ENCODE results near the gene YAF2. TPM values are rescaled to one million over a fixed set of nuclear protein-coding genes. Genes with fewer than 3 reads are reported as not detected.
"Not testable (repeated sequence)": the region's sequence is repeated elsewhere in the genome, so short reads cannot be mapped to it uniquely, and the experiment has no call there.

YAF2 gene
- total RNA-seq, 1 donor from 2014 or later: 14.3 TPM

DNA sequence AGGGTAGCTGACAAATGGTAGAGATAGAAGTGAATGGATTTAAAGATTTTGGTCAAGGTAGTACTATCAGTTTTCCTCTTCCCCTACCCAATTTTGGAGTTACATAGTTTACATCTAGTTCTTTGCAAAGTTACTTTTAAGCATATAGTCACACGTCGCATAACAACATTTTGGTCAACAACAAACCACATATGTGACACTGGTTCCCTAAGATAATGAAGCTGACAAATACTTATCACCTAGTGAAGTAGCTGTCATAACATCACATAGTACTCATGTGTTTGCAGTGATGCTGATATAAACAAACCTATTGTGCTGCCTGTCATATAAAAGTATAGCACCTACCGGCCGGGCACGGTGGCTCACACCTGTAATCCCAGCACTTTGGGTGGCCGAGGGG, 45.4 kb downstream of the YAF2 start:
- DNase-seq: no peak

DNA sequence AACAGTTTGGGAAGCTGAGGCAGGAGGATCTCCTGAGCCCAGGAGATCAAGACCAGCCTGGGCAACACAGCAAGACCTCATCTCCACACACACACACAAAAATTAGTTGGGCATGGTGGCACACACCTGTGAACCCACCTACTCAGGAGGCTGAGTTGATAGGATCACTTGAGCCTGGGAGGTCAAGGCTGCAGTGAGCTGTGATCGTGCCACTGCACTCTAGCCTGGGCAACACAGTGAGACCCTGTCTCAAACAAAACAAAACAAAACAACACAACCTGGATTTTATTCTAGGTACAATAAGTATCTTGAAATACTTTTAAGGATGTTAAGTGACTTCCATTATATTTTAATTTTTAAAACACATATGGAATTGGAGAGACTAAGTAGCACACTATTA, 45.8 kb downstream of the YAF2 start:
- no peak for DNase-seq

DNA sequence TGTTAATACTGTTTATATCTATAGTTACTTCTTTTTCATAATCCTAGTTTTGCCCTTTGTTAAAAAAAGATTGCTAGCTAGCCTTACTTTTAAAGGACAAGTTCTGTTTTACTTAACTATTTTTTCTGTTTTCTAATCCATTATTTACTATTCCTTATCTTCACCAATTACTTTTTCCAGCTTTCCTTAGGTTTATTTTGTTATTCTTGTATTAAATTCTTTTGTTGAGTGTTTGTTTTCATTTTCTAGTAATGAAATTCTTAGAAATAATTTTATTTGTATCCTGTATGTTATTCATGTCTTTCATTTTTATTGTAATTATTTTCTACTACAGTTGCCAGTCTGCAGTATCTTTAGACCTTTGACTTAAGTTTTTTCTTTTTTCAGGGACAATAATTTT, 47.7 kb downstream of the YAF2 start:
- no peak for DNase-seq

DNA sequence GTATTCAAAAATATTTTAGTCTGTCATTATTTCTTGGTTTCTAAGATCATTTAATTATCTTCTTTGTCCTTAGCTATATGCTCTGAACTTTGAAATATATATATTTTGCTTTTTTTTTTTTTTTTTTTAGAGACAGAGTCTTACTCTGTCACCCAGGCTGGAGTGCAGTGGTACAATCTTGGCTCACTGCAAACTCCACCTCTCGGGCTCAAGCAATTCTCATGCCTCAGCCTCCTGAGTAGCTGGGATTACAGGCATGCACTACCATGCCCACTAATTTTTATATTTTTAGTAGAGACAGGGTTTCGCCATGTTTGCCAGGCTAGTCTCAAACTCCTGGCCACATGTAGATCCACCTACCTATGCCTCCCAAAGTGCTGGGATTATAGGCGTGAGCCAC, 49.8 kb downstream of the YAF2 start:
- not testable (repeated sequence) for DNase-seq

DNA sequence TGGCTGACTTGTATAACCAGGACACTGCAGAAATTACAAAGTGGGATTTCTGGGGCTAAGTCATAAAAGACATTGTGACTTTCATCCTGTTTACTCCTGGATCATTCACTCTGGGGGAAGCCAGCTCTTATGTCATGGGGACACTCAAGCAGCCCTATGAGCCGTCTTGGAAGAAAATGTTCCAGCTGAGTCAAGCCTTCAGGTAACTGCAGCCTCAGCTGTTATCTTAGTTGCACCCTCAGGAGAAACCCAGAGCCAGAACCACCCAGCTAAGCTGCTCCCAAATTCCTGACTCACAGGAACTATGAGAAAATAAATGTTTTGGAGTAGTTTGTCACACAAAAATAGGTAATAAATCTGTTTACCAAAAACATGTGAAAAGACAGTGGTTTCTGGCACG, 50.2 kb downstream of the YAF2 start:
- no peak for DNase-seq

DNA sequence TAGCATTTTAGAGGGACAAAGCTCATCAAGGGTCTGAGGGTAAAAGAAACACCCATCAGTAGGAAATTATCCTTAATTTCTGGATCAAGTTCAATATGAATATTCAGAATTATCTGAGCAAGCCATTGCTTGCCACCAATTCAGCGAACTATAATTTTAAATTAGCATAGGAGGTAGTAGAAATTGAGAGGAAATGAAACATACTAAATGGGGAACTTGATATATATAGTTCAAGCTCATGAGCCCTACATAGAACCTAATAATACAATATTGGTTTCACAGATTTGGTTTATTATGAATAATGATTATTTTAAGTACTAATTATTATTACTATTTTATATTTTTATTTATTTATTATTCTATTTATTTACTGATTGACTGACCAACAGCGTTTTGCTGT, 51.3 kb downstream of the YAF2 start:
- DNase-seq: no peak

DNA sequence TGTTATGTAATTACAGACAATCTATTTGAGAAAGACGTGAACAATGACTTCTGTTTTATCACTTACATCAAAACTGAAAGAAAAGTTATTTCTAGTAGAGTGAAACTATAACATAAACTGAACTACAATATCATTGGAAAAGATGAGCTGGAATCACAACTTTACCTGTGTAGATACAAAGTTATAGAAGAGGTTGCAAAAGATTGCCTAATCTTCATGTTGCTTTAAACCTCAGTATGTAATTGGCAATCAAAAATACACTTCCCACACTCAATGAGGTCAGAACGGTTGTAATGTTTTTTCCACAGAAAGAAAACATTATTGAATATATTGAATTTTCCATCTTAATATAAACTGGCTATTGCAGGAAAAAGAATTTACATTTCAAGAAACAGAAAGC, 55.7 kb downstream of the YAF2 start:
- DNase-seq: no peak

DNA sequence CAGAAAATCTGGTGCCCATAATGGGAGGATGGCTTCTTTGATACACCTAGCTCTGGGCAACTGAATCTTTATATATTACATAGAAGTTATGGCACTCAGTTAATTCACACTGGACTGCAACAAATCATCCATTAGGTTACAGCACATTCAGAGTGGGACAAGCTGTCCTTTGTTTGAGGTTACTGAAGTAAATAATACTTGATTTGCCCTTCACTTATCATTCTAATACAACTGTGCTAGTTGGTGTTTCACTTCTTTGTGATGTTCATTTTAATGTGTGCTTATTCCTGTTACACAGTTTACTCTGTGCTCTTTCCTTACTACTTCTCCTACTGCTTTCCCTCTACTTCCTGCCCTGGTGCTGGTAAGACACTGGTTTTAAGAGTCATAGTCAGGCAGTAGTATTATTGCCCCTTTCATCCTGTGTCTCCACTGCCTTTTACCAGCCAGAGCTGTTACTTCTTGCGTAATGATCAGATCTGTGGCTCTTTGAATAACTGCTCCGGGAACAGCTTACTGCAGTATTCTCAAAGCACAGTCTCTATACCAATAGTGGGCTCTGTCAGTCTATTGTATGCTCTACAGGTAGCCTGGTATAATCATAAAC, 57.0 kb downstream of the YAF2 start:
- no peak for DNase-seq

DNA sequence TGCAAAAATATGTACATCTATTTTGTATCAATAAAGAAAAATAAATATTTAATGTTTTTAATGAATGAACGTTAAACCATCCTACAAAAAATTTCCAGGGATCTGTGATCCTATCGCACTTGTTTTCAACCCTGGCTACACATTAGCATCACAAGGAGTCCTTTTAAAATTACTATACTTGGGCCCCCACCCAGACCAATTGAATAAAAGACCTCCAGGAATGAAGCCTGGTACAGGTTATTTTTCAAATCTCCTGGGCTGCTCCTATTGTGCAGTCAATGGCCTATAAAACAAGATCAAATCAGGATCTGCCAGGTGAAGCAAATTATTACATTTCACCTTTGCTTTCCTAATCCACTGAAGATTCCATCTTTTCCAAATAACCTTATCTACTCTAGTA, 59.9 kb downstream of the YAF2 start:
- DNase-seq: no peak

DNA sequence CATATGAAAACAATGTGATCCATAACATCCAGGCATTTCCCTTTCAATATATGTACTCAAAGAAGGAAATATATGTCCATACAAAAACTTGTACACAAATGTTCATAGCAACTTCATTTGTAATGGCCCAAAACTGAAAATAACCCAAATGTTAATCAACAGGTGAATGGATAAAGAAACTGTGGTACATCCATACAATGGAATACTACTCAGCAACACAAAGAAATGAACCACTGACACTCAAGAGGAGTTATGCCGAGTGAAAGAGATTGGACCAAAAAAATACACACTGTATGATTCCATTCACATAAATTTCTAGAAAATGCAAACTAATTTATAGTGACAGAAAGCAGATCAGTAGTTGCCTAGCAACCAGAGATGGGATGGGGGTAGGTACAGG, 63.1 kb downstream of the YAF2 start:
- DNase-seq: no peak

DNA sequence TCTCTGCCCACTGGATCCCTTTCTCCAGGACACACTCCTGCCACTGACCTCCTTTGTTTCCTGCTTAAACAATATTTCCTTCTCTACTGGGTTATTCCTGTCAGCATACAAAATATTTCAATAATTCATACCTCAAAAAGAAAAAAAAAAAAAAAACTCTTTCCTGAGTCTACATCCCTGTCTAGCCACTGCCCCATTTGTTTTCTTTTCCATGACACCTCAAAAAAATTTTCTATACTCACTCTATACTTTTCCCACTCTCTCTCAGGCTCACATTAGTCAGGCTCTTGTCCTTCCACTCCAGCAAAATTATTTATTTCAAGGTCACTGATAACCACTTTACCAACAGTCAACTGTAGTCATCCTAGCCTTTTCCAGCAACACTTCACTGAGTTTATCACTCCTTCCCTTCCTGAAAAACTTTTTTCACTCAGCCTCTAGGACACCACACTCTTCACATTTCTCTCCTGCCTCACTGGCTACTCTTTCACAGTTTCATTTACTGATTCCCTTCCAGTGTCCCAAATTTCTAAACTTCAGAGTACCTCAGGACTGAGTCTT, 64.0 kb downstream of the YAF2 start:
- DNase-seq: no peak

DNA sequence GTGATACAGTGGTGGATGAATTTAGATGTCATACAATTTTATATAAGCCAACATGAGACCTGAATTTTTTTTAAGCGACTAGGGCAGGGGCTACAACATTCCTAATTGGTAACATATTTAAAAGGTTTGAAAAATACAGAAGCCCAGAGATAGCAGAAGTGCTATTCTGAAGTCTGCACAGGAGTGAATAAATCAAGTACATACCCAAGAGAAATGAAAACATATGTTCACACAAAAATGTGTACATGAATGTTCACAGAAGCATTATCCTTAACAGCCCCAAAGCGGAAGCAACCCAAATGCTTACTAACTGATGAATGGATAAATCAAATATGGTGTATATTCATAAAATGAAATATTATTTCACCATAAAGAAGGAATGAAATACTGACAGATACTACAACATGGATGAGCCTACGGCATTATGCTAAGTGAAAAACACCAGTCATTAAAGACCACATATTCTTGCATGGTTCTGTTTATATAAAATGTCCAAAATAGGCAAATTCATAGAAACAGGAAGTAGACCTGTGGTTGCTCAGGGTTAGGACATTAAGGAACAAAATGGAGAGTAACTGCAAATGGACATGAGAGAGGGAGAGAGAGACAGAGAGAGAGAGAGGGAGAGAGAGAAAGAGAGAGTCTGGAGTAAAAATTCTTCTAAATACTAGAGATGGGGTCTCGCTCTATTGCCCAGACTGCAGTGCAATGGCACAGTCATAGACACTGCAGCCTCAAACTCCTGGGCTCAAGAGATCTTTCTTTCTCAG, 65.4 kb downstream of the YAF2 start:
- DNase-seq: no peak

DNA sequence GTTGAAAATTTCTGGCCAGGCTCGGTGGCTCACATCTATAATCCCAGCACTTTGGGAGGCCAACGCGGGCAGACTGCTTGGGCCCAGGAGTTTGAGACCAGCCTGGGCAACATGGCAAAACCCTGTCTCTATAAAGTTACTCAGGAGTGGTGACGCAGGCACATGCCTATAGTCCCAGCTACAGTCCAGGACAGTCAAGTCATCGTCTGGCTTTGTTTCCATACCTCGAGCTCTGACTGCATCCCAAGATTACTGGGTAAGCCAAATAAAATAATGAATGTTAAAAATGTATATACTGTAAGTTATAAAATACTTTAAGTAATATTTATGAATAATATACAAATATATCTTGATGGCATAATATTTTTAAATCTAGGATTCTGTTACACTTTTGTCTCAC, 70.3 kb downstream of the YAF2 start:
- no peak for DNase-seq

DNA sequence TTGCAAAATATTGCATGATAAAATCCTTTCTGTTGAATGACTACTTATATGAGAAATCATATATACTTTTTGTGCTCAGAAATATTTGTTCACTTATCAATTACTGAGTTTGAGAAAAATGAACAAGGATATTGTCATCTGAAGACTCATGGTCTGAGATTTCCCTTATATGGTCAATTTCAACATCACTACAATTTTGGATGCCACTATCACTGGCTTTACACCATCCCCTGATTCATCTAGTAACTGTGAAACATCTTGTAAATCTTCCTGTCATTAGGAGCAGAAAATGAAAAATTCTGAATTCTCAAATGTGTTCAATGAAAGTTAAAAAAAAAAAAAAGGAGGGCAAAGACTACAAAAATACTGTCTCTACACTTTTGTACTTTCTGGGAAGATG, 71.5 kb downstream of the YAF2 start:
- DNase-seq: no peak

DNA sequence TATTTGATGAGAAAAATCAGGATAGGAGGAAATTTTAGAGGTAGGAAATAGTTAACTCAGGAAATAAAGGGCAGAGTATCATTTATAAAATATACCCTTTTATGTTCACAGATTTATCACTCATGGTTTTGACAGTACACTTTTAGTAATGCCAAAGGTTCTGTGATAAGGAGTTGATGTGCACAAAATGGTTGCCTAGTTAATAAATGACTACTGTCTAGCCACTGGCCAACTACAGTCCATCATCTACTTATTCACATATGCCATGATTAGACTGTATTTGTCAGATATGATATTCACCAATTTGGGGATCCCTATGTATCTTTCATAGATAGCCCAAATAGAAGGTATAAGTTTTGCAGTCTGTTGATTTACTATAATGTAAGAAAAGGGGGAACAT, 74.1 kb downstream of the YAF2 start:
- no peak for DNase-seq

DNA sequence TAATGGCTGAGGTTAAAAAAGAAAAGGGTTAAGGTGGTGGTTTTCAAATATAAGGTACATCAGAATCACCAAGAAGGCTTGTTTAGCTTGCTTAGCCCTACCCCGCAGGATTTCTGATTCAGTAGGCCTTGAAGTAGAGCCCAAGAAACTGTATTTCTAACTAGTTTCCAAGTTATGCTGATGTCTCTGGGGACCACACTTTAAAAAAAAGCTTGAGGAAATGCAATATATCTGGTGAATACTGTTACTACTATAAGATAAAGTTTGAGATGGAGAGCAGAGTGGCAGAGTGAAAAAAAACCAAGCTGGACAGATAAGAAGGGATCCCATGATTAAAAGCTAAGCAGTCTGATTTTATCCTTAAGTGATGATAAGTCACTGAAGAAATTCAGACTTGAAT, 75.1 kb downstream of the YAF2 start:
- DNase-seq: no peak

DNA sequence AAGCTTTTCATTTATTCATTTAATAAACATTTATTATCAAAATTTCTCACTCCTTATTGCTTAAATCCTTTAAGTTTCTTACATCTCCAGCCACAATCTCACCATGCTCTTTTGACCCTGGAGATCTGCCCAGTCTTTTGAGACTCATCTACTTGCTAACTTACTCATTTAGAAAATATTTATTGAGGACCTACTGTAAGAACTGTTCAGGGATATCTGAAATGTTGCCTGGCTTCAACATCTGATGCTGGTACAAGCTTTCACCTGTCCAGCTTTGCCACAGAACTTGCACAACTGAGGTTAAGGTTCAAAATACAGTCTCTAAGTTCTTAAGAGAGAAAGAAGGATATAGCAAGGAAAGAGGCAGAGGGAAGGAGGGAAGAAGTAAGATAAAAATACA, 75.9 kb downstream of the YAF2 start:
- no peak for DNase-seq

DNA sequence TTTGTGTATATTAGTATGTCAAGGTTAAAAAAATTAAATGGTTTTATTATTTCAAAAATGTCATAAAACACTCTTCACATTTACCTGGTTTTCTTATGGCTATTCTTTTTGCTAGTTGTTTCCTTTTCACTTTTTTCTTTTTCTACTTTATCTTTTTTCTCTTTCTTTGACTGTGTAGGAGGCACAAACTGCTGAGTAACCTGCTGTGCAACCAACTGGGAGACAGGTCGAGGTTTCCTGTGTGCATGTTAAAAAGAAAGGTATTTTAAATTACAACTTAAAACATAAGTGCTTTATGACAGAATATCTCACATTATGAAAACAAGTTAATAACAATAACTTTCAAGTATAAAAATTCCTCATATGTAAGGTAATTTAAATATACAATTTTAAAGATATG, 76.5 kb downstream of the YAF2 start:
- DNase-seq: no peak

DNA sequence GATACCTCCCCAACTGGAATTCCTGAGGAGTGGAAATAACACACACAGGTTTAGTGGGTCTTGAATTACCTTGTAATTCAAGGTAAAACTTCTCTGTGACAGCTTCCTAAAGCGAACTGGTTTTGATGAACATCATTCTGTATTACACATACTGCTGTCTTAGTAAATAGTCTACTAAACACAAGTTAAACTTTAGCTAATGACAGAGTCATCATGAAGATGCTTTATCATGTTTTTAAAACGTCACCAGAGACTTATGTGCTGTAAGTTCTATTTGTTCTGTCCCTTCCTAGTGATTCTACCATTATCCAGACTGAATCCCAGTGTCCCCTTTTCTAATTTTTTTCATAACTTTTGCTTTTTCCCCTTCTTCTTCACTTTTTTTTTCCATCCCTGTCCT, 81.8 kb downstream of the YAF2 start:
- no peak for DNase-seq

DNA sequence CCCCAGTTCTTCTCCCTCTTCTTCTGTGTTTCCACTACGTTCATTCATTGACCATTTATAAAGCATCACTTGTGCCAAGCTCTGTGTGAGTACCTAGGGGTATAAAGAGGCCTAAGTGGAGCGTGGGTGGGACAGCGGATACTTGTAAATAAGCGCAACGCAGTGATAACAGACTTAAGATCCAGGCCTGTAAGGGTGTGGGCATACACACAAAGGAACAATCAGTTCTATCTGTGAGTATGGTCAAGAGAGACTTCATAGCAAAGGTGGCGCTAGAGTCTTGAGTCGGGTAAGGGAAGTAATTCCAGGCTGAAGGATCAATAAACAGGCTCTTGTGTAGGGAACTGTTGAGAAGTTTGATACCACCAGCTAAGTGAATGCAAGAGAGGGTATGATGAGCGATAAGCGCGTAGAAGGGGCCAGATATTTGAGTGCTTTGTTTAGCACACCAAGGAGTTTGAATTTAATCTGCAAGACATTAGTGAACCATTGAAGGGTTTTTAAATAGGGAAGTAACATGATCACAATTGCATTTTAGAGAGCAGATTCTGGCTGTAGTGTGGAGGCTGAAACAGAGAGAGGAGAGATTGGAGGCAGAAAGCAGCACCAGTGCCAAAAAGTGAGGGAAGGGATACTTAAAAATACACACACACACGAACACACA, 92.4 kb downstream of the YAF2 start:
- no peak for DNase-seq

DNA sequence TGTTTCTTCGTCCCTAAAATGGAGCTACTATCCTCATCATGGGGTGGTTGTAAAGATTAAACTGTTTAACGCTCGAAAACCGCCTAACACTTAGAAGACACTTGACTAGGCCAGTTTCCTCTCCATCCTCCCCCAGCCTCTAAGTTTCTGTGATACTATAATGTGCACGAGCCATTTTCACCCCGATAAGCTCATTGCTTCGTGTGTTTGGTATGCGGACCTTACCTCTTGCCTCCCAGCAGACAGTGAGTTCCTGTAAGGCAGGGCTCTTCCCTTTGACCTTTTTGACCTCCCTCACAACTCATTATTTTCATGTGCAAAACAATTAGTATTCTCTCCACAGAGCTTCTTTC, 92.9 kb downstream of the YAF2 start:
- no peak for DNase-seq

DNA sequence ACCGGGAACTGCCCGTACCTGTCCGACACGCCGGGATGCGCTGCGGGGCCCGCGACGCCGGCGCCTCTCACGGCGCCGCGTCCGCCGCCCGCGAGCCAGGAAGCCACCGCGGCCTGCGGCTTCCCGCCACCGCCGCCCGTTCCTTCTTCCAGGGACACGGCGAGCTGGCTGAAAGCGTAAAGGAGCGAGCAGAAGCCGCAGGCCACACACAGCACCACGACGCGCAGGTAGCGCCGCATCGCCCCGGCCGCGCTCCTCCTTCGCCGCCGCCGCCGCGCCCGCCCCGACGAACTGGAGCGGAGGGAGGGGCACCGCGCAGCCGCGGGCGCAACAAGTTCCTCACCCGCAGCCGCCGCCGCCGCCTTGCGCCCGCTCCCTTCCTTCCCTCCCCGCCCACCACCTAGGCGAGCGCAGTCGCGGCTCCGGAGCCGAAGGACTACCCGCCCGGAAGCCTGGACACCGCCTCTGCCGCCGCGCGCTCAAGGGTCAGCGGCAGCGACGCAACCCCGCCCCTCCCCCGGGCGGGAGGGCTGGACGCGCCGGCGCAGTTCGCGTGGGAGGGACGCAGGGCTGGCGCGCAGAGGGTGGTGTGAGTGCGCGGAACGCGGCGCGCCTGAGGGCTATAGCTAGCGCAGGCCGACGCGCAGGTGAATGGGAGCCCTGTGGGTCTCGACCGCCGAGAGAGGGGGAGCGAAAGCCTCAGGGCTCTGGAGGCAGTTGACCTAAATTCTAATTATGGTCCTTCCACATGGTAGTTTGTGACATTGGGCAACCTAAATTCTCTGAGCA, 93.4 kb downstream of the YAF2 start, which contains the start of gene GXYLT1:
GXYLT1 (minus strand) TSS at position 467 of the 789 bp plus-strand sequence; CDS start at position 239, 228 bp downstream.
- DNase-seq: peak; percentile 80

DNA sequence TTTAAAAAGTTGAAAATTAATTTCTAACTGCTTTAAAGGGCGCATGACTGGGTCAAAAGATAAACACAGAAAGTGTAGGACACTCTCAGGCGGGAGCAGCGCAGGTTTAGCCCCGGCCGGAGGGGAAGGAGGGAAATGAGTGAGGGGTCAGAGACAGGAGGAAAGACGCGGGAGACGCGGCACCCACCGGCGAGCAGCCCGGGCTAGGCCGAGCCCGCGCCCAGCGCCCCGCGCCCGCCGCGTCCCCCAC, 94.0 kb downstream of the YAF2 start:
- no peak for DNase-seq
